ENCODE measurements around the gene PTCH2. TPM values are rescaled to one million over a fixed set of nuclear protein-coding genes. Genes with fewer than 3 reads are reported as not detected.
A peak's percentile ranks its signal among the peaks of the same experiment; 100 is the strongest.

PTCH2 gene
- total RNA-seq, 1 experiment from 2014 or later, result 1.1 TPM

DNA sequence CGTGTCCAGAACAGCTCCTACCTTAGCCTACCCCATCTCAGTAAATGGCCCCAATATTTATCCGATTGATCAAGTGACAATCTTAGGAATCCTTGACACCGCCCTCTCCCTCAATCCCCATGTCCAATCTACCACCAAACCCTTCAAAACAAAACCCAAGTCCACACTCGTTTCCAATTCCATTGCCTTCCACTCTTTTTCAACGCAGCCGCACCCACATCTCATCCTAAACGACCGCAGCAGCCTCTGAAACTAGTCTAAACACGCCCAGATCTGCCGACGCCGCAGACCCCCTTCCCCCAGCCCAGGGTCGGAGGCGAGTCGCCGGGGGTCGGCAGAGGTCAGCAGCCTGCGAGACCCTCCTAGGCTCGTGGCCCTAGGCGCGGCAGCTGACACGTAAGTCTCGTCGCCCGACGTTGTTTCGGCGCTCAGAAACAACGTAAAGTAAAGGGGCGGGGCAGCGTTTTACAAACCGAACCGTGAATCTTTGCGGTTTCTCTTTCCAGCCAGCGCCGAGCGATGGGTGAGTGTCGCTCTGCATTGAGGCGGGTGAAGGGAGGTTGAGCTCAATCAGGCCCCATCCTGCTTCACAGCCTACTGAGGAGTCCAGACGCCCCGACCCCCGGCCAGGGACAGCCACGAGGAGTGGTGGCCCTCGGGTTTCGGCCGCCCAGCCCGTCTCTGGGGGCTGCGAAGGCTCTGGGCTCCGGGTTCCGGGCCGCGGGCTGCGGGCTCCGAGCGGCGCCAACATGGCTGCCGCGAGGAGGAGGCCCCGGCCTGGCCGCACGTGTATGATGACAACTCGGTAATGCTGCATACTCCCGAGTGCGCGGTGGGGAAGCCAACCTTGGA, 67.7 kb downstream of the PTCH2 start, which contains the start of gene RPS8 (continued):
- no peak for TF ChIP-seq ZNF121 (CRISPR knock-in tag; IDR thresholded peaks at IDR 0.05)
- TF ChIP-seq, protein P1, sequence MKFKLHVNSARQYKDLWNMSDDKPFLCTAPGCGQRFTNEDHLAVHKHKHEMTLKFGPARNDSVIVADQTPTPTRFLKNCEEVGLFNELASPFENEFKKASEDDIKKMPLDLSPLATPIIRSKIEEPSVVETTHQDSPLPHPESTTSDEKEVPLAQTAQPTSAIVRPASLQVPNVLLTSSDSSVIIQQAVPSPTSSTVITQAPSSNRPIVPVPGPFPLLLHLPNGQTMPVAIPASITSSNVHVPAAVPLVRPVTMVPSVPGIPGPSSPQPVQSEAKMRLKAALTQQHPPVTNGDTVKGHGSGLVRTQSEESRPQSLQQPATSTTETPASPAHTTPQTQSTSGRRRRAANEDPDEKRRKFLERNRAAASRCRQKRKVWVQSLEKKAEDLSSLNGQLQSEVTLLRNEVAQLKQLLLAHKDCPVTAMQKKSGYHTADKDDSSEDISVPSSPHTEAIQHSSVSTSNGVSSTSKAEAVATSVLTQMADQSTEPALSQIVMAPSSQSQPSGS (CRISPR knock-in tag; IDR thresholded peaks at IDR 0.05; ENCODE audit: borderline replicate concordance, low read depth), result no peak
- TF ChIP-seq, protein P2, sequence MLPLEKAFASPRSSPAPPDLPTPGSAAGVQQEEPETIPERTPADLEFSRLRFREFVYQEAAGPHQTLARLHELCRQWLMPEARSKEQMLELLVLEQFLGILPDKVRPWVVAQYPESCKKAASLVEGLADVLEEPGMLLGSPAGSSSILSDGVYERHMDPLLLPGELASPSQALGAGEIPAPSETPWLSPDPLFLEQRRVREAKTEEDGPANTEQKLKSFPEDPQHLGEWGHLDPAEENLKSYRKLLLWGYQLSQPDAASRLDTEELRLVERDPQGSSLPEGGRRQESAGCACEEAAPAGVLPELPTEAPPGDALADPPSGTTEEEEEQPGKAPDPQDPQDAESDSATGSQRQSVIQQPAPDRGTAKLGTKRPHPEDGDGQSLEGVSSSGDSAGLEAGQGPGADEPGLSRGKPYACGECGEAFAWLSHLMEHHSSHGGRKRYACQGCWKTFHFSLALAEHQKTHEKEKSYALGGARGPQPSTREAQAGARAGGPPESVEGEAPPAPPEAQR (CRISPR knock-in tag; IDR thresholded peaks at IDR 0.05), result no peak
- TF ChIP-seq, protein P3, sequence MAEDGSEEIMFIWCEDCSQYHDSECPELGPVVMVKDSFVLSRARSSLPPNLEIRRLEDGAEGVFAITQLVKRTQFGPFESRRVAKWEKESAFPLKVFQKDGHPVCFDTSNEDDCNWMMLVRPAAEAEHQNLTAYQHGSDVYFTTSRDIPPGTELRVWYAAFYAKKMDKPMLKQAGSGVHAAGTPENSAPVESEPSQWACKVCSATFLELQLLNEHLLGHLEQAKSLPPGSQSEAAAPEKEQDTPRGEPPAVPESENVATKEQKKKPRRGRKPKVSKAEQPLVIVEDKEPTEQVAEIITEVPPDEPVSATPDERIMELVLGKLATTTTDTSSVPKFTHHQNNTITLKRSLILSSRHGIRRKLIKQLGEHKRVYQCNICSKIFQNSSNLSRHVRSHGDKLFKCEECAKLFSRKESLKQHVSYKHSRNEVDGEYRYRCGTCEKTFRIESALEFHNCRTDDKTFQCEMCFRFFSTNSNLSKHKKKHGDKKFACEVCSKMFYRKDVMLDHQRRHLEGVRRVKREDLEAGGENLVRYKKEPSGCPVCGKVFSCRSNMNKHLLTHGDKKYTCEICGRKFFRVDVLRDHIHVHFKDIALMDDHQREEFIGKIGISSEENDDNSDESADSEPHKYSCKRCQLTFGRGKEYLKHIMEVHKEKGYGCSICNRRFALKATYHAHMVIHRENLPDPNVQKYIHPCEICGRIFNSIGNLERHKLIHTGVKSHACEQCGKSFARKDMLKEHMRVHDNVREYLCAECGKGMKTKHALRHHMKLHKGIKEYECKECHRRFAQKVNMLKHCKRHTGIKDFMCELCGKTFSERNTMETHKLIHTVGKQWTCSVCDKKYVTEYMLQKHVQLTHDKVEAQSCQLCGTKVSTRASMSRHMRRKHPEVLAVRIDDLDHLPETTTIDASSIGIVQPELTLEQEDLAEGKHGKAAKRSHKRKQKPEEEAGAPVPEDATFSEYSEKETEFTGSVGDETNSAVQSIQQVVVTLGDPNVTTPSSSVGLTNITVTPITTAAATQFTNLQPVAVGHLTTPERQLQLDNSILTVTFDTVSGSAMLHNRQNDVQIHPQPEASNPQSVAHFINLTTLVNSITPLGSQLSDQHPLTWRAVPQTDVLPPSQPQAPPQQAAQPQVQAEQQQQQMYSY (CRISPR knock-in tag; IDR thresholded peaks at IDR 0.05), result no peak
- TF ChIP-seq, protein P4, sequence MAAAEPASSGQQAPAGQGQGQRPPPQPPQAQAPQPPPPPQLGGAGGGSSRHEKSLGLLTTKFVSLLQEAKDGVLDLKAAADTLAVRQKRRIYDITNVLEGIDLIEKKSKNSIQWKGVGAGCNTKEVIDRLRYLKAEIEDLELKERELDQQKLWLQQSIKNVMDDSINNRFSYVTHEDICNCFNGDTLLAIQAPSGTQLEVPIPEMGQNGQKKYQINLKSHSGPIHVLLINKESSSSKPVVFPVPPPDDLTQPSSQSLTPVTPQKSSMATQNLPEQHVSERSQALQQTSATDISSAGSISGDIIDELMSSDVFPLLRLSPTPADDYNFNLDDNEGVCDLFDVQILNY (CRISPR knock-in tag; IDR thresholded peaks at IDR 0.05), result no peak
- TF ChIP-seq, protein P5, sequence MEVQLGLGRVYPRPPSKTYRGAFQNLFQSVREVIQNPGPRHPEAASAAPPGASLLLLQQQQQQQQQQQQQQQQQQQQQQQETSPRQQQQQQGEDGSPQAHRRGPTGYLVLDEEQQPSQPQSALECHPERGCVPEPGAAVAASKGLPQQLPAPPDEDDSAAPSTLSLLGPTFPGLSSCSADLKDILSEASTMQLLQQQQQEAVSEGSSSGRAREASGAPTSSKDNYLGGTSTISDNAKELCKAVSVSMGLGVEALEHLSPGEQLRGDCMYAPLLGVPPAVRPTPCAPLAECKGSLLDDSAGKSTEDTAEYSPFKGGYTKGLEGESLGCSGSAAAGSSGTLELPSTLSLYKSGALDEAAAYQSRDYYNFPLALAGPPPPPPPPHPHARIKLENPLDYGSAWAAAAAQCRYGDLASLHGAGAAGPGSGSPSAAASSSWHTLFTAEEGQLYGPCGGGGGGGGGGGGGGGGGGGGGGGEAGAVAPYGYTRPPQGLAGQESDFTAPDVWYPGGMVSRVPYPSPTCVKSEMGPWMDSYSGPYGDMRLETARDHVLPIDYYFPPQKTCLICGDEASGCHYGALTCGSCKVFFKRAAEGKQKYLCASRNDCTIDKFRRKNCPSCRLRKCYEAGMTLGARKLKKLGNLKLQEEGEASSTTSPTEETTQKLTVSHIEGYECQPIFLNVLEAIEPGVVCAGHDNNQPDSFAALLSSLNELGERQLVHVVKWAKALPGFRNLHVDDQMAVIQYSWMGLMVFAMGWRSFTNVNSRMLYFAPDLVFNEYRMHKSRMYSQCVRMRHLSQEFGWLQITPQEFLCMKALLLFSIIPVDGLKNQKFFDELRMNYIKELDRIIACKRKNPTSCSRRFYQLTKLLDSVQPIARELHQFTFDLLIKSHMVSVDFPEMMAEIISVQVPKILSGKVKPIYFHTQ (CRISPR knock-in tag; IDR thresholded peaks at IDR 0.05), result no peak
- 0 out of 2 replicates have a peak, but pooled peaks have one; percentile 32 for TF ChIP-seq SMAD4 (CRISPR knock-in tag; IDR thresholded peaks at IDR 0.05)
- TF ChIP-seq, protein P6, sequence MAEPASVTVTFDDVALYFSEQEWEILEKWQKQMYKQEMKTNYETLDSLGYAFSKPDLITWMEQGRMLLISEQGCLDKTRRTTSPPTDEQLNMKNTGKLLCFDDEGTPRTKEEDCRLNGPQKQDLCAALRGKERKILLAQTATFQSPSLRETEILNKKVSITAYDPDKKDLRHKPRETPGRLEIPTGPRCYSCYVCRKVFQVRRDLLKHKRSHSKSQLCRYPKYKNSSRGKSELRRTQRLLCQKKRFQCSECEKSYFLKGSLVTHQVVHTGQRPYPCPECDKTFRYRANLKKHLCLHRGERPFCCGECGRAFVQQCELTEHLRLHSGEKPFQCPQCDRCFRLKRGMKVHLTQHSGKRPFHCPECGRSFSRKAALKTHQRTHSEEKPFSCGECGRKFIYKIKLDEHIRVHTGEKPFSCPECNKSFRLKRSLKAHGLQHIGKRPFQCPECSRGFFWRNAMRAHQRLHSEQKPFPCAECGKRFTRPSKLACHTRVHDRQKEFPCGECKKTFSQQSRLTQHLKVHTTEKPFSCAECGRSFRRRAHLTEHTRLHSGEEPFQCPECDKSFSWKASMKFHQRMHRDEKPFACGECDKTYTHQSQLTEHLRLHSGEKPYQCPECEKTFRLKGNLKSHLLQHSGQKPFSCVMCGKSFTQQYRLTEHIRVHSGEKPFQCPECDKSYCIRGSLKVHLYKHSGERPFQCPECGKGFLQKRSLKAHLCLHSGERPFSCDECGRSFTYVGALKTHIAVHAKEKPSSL (CRISPR knock-in tag; conservative IDR thresholded peaks at IDR 0.05), result no peak
- TF ChIP-seq NR3C1 (CRISPR knock-in tag; conservative IDR thresholded peaks at IDR 0.05; ENCODE audit: low read depth), result no peak
- TF ChIP-seq, protein P7, sequence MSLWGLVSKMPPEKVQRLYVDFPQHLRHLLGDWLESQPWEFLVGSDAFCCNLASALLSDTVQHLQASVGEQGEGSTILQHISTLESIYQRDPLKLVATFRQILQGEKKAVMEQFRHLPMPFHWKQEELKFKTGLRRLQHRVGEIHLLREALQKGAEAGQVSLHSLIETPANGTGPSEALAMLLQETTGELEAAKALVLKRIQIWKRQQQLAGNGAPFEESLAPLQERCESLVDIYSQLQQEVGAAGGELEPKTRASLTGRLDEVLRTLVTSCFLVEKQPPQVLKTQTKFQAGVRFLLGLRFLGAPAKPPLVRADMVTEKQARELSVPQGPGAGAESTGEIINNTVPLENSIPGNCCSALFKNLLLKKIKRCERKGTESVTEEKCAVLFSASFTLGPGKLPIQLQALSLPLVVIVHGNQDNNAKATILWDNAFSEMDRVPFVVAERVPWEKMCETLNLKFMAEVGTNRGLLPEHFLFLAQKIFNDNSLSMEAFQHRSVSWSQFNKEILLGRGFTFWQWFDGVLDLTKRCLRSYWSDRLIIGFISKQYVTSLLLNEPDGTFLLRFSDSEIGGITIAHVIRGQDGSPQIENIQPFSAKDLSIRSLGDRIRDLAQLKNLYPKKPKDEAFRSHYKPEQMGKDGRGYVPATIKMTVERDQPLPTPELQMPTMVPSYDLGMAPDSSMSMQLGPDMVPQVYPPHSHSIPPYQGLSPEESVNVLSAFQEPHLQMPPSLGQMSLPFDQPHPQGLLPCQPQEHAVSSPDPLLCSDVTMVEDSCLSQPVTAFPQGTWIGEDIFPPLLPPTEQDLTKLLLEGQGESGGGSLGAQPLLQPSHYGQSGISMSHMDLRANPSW (CRISPR knock-in tag; conservative IDR thresholded peaks at IDR 0.05; ENCODE audit: low read depth), result no peak
- no peak for TF ChIP-seq SOX15 (CRISPR knock-in tag; IDR thresholded peaks at IDR 0.05)
- TF ChIP-seq, protein P8, sequence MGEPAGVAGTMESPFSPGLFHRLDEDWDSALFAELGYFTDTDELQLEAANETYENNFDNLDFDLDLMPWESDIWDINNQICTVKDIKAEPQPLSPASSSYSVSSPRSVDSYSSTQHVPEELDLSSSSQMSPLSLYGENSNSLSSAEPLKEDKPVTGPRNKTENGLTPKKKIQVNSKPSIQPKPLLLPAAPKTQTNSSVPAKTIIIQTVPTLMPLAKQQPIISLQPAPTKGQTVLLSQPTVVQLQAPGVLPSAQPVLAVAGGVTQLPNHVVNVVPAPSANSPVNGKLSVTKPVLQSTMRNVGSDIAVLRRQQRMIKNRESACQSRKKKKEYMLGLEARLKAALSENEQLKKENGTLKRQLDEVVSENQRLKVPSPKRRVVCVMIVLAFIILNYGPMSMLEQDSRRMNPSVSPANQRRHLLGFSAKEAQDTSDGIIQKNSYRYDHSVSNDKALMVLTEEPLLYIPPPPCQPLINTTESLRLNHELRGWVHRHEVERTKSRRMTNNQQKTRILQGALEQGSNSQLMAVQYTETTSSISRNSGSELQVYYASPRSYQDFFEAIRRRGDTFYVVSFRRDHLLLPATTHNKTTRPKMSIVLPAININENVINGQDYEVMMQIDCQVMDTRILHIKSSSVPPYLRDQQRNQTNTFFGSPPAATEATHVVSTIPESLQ (CRISPR knock-in tag; IDR thresholded peaks at IDR 0.05), result no peak
- no peak for TF ChIP-seq CBFB (CRISPR knock-in tag; IDR thresholded peaks at IDR 0.05; ENCODE audit: low read depth)
- TF ChIP-seq ZNF138 (CRISPR knock-in tag; conservative IDR thresholded peaks at IDR 0.05), result no peak

Measured in WTC11 (cell line).